Osteoblast (primary cell): ENCODE data around the gene BHLHE40. TPM values are rescaled to one million over a fixed set of nuclear protein-coding genes. Genes with fewer than 3 reads are reported as not detected.
A peak's percentile ranks its signal among the peaks of the same experiment; 100 is the strongest.

Experiments
- DNase-seq: peaks from one replicate; pipeline ENCODE4 v3.0.0; 2011; ENCODE audit warnings: low spot score, mixed read lengths; ENCODE audit not compliant: insufficient read length; ENCODE audit errors: missing footprints
- H2AFZ ChIP-seq: 2 replicates; pipeline ENCODE4 v1.6.0; 2011; ENCODE audit warnings: mild to moderate bottlenecking, low read length
- H3K27ac ChIP-seq: 2 replicates; pipeline ENCODE4 v1.5.1; 2011; ENCODE audit warnings: mild to moderate bottlenecking, low read depth, low read length, moderate library complexity
- H3K27me3 ChIP-seq: 2 replicates; pipeline ENCODE4 v1.6.0; 2012; ENCODE audit warnings: mild to moderate bottlenecking, control low read depth, inconsistent platforms, low read length, moderate library complexity; ENCODE audit not compliant: insufficient read depth
- H3K36me3 ChIP-seq: 2 replicates; pipeline ENCODE4 v1.5.1; 2011; ENCODE audit warnings: mild to moderate bottlenecking, low read length, control low read depth, moderate library complexity; ENCODE audit not compliant: insufficient read depth
- H3K4me1 ChIP-seq: 2 replicates; pipeline ENCODE4 v1.5.1; 2011; ENCODE audit warnings: mild to moderate bottlenecking, low read length, control low read depth, moderate library complexity; ENCODE audit not compliant: insufficient read depth
- H3K4me2 ChIP-seq: 2 replicates; pipeline ENCODE4 v1.6.0; 2011; ENCODE audit warnings: mild to moderate bottlenecking, low read length; ENCODE audit not compliant: insufficient read depth
- H3K4me3 ChIP-seq: fragments of 200-600 bp; sonication (generic); 3 replicates; pipeline ENCODE4 v1.5.1; 2012; ENCODE audit warnings: mild to moderate bottlenecking, low read length, inconsistent platforms; ENCODE audit not compliant: insufficient read depth
- H3K79me2 ChIP-seq: 2 replicates; pipeline ENCODE4 v1.6.0; 2012; ENCODE audit warnings: mild to moderate bottlenecking, low read length, control low read depth, inconsistent platforms; ENCODE audit not compliant: insufficient read depth
- H3K9me3 ChIP-seq: 2 replicates; pipeline ENCODE4 v1.5.1; 2011; ENCODE audit warnings: low read depth, low read length, control low read depth
- H4K20me1 ChIP-seq: 2 replicates; pipeline ENCODE4 v1.6.0; 2012; ENCODE audit warnings: mild to moderate bottlenecking, low read length, control low read depth; ENCODE audit not compliant: insufficient read depth
- CTCF ChIP-seq: IDR thresholded peaks from 2 replicates; pipeline ENCODE4 v1.5.1; 2011; ENCODE audit warnings: mild to moderate bottlenecking, low read depth, low read length, moderate library complexity; ENCODE audit errors: extremely low read depth
- total RNA-seq: library from RNA; depleted of rRNA; stranded (reverse); fragments of >200 nt; gene quantifications from 2 replicates; pipeline ENCODE4 v1.2.3, GENCODE V29; 2012

BHLHE40 gene
- total RNA-seq, 1 donor = 70.2 TPM

- H4K20me1 ChIP-seq = no peaks in the 10 kb centered on the region
- DNase-seq = no peak
- H3K27me3 ChIP-seq = no peaks in the 10 kb centered on the region
- H3K27ac ChIP-seq = no peak overlapping the region
- TF ChIP-seq CTCF = no peak
- H3K79me2 ChIP-seq = no peaks in the 10 kb centered on the region
- H3K4me1 ChIP-seq = peaks cover 3% of the 10 kb centered on the region
- H3K4me2 ChIP-seq = no peak overlapping the region
- no peaks in the 10 kb centered on the region for H3K9me3 ChIP-seq
- H3K36me3 ChIP-seq = no peaks in the 10 kb centered on the region
- no peak overlapping the region for H3K4me3 ChIP-seq
- H2AFZ ChIP-seq = no peak overlapping the region
These were observed 7.4 kb upstream of the BHLHE40 start for GRCh38 chr3:4971838-4972237.

- DNase-seq = no peak
- Histone ChIP-seq H3K9me3 (no peaks in the 10 kb centered on the region), H4K20me1 (no peaks in the 10 kb centered on the region), H3K79me2 (no peaks in the 10 kb centered on the region), H3K27ac (peak overlapping the region; percentile 12), H3K4me3 (no peak overlapping the region), H2AFZ (peak overlapping the region; percentile 56), H3K27me3 (no peaks in the 10 kb centered on the region), H3K4me1 (peaks cover 14% of the 10 kb centered on the region), H3K4me2 (peak overlapping the region; percentile 48), H3K36me3 (no peaks in the 10 kb centered on the region)
- TF ChIP-seq CTCF = no peak
These were observed 6.3 kb upstream of the BHLHE40 start for GRCh38 chr3:4972652-4973643.

DNA sequence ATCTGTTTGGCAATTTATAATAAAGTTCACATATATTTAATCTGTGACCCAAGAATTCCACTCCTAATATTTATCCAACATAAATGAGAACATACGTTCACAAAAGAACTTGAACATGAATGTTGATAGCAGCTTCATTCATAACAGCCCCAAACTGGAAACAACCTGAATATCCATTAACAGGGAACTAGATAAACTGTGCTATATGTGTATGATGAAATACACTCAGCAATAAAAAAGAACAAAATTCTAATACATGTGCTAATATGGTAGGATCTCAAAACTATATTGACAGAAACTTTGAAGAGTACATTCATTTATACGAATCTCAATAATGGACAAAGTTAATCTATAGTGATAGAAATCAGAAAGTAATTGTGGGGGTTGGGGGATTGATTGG is 5.1 kb upstream of the BHLHE40 start:
- no peaks in the 10 kb centered on the region for H3K27me3 ChIP-seq
- H4K20me1 ChIP-seq = no peaks in the 10 kb centered on the region
- H3K9me3 ChIP-seq = no peaks in the 10 kb centered on the region
- no peak for TF ChIP-seq CTCF
- no peak overlapping the region for H2AFZ ChIP-seq
- H3K4me1 ChIP-seq = peaks cover 15% of the 10 kb centered on the region
- H3K79me2 ChIP-seq = no peaks in the 10 kb centered on the region
- H3K4me3 ChIP-seq = no peak overlapping the region
- no peaks in the 10 kb centered on the region for H3K36me3 ChIP-seq
- H3K4me2 ChIP-seq = no peak overlapping the region
- no peak for DNase-seq
- H3K27ac ChIP-seq = no peak overlapping the region

DNA sequence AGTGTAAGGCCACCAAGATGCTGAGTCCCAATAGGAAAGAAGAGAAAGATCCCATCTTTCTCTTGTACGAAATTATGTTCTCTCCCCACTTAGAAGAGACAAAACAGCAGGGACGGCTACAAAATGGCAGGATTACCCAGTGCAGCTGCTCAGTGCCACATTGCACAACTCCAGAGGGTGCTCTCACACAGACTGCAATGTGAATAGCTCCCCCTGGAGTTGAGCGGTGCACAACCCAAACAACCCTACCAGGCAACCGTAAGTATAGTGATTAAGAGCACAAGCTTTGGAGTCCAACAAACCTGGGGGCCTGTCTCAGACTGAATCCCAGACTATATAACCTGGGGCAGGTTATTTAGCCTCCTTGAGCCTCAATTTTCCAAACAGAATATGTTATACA is 3.1 kb upstream of the BHLHE40 start:
- Histone ChIP-seq H2AFZ (peak overlapping the region; percentile 26), H3K4me2 (no peak overlapping the region), H4K20me1 (peaks cover 3% of the 10 kb centered on the region), H3K27me3 (no peaks in the 10 kb centered on the region), H3K79me2 (peaks cover 16% of the 10 kb centered on the region), H3K27ac (peak overlapping the region; percentile 99), H3K36me3 (peaks cover 5% of the 10 kb centered on the region), H3K4me3 (no peak overlapping the region), H3K9me3 (no peaks in the 10 kb centered on the region), H3K4me1 (peaks cover 18% of the 10 kb centered on the region)
- TF ChIP-seq CTCF = peak; percentile 56
- DNase-seq = peak; percentile 74
